ENCODE results near the gene SMC6. TPM values are rescaled to one million over a fixed set of nuclear protein-coding genes. Genes with fewer than 3 reads are reported as not detected.

Gene SMC6, protein sequence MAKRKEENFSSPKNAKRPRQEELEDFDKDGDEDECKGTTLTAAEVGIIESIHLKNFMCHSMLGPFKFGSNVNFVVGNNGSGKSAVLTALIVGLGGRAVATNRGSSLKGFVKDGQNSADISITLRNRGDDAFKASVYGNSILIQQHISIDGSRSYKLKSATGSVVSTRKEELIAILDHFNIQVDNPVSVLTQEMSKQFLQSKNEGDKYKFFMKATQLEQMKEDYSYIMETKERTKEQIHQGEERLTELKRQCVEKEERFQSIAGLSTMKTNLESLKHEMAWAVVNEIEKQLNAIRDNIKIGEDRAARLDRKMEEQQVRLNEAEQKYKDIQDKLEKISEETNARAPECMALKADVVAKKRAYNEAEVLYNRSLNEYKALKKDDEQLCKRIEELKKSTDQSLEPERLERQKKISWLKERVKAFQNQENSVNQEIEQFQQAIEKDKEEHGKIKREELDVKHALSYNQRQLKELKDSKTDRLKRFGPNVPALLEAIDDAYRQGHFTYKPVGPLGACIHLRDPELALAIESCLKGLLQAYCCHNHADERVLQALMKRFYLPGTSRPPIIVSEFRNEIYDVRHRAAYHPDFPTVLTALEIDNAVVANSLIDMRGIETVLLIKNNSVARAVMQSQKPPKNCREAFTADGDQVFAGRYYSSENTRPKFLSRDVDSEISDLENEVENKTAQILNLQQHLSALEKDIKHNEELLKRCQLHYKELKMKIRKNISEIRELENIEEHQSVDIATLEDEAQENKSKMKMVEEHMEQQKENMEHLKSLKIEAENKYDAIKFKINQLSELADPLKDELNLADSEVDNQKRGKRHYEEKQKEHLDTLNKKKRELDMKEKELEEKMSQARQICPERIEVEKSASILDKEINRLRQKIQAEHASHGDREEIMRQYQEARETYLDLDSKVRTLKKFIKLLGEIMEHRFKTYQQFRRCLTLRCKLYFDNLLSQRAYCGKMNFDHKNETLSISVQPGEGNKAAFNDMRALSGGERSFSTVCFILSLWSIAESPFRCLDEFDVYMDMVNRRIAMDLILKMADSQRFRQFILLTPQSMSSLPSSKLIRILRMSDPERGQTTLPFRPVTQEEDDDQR
- polyA plus RNA-seq (2012; ENCODE audit: insufficient read length, low read depth) = 6.2 TPM

DNA sequence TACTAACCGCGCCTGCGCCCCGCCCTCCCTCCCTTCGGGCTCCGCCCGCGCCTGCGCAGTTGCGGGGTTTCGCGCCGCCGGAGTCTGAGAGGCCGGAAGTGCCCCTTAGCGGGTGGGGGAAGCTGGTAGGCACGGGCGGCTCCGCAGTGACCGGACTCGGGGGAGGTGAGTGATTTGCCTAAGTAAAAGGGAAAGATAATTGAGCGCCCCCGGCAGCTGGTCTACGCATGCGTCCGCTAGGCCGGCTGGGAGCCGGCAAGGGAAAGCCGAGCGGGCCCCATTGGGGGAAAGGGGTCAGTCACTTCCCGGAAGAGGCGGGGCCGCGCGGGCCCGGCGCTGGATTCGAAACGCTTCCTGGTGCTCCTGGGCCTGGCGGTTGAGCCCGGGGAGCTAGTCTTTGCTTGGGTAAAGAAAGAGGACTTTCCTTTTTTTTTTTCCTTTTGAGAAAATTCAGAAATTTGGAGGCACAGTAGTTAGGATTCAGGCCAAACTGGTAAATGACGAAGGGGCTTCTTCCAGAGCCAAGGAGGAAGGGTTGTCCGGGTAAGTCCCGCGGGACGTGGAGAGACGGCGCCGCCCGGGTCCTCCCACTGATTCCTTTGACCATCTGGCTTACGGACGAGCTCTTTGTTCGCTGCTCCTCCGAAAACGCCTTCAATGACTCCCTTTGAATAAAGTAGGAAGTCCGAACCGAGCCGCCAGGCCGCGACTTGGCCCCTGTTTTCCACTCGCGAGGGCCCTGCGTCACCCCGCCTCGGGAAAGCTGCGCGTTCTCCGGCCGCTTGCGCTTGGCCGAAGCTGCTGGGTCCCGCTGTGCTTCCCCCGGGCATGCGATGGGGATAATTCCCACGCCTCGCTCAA is at the start of gene SMC6, which contains the start of gene GEN1:
TSS of gene SMC6 (minus strand) at position 8 of the 861 bp plus-strand sequence. CDS start 7,864 bp downstream, outside the sequence.
TSS of gene GEN1 (plus strand) at position 336 of the 861 bp plus-strand sequence. CDS start 5,806 bp downstream, outside the sequence.
- TF ChIP-seq, protein P1, sequence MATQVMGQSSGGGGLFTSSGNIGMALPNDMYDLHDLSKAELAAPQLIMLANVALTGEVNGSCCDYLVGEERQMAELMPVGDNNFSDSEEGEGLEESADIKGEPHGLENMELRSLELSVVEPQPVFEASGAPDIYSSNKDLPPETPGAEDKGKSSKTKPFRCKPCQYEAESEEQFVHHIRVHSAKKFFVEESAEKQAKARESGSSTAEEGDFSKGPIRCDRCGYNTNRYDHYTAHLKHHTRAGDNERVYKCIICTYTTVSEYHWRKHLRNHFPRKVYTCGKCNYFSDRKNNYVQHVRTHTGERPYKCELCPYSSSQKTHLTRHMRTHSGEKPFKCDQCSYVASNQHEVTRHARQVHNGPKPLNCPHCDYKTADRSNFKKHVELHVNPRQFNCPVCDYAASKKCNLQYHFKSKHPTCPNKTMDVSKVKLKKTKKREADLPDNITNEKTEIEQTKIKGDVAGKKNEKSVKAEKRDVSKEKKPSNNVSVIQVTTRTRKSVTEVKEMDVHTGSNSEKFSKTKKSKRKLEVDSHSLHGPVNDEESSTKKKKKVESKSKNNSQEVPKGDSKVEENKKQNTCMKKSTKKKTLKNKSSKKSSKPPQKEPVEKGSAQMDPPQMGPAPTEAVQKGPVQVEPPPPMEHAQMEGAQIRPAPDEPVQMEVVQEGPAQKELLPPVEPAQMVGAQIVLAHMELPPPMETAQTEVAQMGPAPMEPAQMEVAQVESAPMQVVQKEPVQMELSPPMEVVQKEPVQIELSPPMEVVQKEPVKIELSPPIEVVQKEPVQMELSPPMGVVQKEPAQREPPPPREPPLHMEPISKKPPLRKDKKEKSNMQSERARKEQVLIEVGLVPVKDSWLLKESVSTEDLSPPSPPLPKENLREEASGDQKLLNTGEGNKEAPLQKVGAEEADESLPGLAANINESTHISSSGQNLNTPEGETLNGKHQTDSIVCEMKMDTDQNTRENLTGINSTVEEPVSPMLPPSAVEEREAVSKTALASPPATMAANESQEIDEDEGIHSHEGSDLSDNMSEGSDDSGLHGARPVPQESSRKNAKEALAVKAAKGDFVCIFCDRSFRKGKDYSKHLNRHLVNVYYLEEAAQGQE (IDR thresholded peaks at IDR 0.05; ENCODE audit: insufficient read depth in 1 of 2, low read depth in 2 of 2, low read length in 2 of 2) = peak in 1 of 2 experiments; percentile 35; a peak in 1 of 4 replicates
- TF ChIP-seq SIN3A (IDR thresholded peaks at IDR 0.05; ENCODE audit: borderline replicate concordance, insufficient read depth, low read length) = peak; percentile 87; the same call in 1 of the 2 replicates
- peak; percentile 83 for TF ChIP-seq TAF1 (IDR thresholded peaks at IDR 0.05; ENCODE audit: borderline replicate concordance, insufficient read depth, low read length)
- no peak for TF ChIP-seq FOXP2 (optimal IDR thresholded peaks at IDR 0.05; ENCODE audit: borderline replicate concordance, extremely low read depth, extremely low read length, insufficient read depth)
- peak; percentile 89 for TF ChIP-seq POLR2AphosphoS5 (IDR thresholded peaks at IDR 0.05; ENCODE audit: low read depth, low read length)

DNA sequence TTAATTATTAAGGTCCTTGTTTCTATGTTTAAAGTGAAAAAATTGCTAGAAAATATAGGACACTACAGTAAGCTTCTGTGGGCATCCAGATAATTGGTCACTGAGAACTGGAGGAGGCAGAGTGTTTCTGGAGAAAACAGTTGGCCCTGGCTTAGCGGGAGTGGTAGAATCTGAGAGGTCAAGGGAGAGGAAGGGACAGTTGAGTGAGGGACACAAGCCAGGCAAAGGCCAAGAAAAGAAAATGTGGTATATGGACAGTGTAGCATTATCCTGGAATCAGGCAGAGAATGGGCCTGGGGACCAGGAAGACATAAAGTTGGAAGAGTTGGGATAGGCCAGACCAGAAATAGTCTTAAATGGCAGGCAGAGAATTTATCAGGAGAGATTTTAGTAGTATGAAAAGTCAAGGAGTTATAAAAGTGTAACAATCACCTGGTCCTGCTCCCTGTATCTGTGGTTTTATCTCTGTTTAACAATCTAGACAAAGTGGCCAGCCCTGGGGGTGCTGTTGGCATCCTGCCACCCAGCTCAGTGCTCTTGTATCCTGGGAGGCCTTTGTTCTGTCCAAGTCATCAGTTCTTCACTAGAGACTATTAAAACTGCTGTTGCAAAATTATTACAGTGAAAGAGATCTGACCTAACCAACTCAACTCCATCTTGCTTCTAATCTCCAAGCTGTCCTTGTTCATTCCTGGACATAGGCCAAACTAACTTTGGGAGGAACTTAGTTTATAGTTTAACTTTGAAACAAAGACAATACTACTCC is 47.3 kb upstream of the SMC6 start:
- TF ChIP-seq, protein P1 (IDR thresholded peaks at IDR 0.05; ENCODE audit: insufficient read depth in 1 of 2, low read depth in 2 of 2, low read length in 2 of 2) = no peak
- TF ChIP-seq SIN3A (IDR thresholded peaks at IDR 0.05; ENCODE audit: borderline replicate concordance, insufficient read depth, low read length) (no peak), POLR2AphosphoS5 (IDR thresholded peaks at IDR 0.05; ENCODE audit: low read depth, low read length) (no peak), FOXP2 (optimal IDR thresholded peaks at IDR 0.05; ENCODE audit: borderline replicate concordance, extremely low read depth, extremely low read length, insufficient read depth) (no peak), TAF1 (IDR thresholded peaks at IDR 0.05; ENCODE audit: borderline replicate concordance, insufficient read depth, low read length) (no peak)

DNA sequence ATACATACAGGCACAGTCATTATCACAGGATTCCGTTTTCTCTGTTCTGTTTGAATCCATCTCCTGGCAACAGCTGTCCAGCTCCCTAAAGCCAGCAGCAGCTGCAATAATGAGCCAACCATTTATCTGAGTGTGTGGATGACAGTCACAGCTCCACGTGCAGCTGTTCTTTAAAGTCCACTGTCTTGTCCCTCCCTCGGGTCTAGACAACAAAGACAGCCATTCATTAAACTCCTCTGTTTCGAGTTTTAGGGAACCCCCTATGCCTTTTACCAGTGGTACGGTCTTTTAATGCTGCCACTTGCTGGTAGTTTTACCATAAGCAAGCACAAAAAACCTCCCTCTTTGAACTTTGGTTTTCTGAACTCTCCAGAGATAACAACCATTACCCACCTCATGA is 46.6 kb upstream of the SMC6 start:
- TF ChIP-seq, protein P1 (IDR thresholded peaks at IDR 0.05; ENCODE audit: insufficient read depth in 1 of 2, low read depth in 2 of 2, low read length in 2 of 2) = no peak
- TF ChIP-seq SIN3A (IDR thresholded peaks at IDR 0.05; ENCODE audit: borderline replicate concordance, insufficient read depth, low read length) (no peak), FOXP2 (optimal IDR thresholded peaks at IDR 0.05; ENCODE audit: borderline replicate concordance, extremely low read depth, extremely low read length, insufficient read depth) (no peak), POLR2AphosphoS5 (IDR thresholded peaks at IDR 0.05; ENCODE audit: low read depth, low read length) (no peak), TAF1 (IDR thresholded peaks at IDR 0.05; ENCODE audit: borderline replicate concordance, insufficient read depth, low read length) (no peak)
